ENCODE measurements around the gene KLF1.
A peak's percentile ranks its signal among the peaks of the same experiment; 100 is the strongest.
"Not testable (repeated sequence)": the region's sequence is repeated elsewhere in the genome, so short reads cannot be mapped to it uniquely, and the experiment has no call there.

KLF1 gene

DNA sequence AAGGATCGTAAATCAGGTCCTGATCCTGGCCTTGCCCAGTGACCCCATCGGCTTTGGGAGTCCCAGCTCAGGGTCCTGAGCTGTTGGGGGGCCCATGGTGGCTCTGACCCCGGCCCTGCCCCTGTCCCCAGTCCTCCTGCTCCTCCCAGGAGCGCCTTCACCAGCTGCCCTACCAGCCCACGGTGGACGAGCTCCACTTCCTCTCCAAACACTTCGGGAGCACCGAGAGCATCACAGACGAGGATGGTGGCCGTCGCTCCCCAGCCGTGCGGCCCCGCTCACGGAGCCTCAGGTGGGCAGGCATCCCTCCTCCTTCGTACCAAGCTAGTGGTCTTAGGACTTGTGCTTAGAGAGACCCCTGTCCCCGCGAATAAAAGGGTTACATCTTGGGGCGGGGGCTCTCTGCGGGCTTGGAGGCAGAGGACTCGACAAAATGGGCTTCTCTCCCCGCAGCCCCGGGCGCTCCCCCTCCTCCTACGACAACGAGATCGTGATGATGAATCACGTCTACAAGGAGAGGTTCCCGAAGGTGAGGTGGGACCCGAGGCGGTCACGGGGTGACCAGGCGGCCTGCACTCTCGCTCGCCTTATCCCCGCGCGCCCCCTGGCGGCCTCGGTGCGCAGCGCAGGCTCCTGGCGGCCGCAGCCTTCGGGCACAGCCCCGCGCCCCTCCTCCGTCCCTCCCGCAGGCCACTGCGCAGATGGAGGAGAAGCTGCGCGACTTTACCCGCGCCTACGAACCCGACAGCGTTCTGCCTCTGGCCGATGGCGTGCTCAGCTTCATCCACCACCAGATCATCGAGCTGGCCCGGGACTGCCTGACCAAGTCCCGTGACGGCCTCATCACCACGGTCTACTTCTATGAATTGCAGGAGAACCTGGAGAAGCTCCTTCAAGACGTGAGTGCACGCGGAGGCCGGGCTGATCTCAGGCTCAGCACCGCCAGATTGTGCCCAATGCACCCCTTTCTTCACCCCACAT lies 39.6 kb downstream of the KLF1 start:
- H3K27ac ChIP-seq (ENCODE audit: low read depth, low read length), result no peak overlapping the region
- H3K4me1 ChIP-seq (ENCODE audit: control insufficient read depth, low read length), result peaks cover 8% of the 10 kb centered on the region
- H3K9me3 ChIP-seq (ENCODE audit: control insufficient read depth, insufficient read depth, low read length), result no peaks in the 10 kb centered on the region
- H3K36me3 ChIP-seq (ENCODE audit: control insufficient read depth, low read length), result no peaks in the 10 kb centered on the region
- H3K4me2 ChIP-seq (ENCODE audit: low read length), result peak overlapping the region; percentile 52
- peaks cover 4% of the 10 kb centered on the region for H3K27me3 ChIP-seq (ENCODE audit: control insufficient read depth, low read length)
- H3F3A ChIP-seq (ENCODE audit: control insufficient read depth, insufficient read depth), result no peaks in the 10 kb centered on the region
- H4K20me1 ChIP-seq (ENCODE audit: control insufficient read depth, insufficient read depth, low read depth, low read length), result 0 out of 2 replicates have a peak, but pooled peaks cover 3% of the 10 kb centered on the region
- no peaks in the 10 kb centered on the region for H3K79me2 ChIP-seq (ENCODE audit: control insufficient read depth, low read length)
- peak overlapping the region; percentile 25 for H3K4me3 ChIP-seq (ENCODE audit: low read length)
- H3K9me2 ChIP-seq (replicated peaks; ENCODE audit: control insufficient read depth, low read length), result no peaks in the 10 kb centered on the region
- TF ChIP-seq, protein P1, sequence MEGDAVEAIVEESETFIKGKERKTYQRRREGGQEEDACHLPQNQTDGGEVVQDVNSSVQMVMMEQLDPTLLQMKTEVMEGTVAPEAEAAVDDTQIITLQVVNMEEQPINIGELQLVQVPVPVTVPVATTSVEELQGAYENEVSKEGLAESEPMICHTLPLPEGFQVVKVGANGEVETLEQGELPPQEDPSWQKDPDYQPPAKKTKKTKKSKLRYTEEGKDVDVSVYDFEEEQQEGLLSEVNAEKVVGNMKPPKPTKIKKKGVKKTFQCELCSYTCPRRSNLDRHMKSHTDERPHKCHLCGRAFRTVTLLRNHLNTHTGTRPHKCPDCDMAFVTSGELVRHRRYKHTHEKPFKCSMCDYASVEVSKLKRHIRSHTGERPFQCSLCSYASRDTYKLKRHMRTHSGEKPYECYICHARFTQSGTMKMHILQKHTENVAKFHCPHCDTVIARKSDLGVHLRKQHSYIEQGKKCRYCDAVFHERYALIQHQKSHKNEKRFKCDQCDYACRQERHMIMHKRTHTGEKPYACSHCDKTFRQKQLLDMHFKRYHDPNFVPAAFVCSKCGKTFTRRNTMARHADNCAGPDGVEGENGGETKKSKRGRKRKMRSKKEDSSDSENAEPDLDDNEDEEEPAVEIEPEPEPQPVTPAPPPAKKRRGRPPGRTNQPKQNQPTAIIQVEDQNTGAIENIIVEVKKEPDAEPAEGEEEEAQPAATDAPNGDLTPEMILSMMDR (IDR thresholded peaks at IDR 0.05; ENCODE audit: low read depth, low read length, poor library complexity, severe bottlenecking), result peak; percentile 97
- no peak for TF ChIP-seq EZH2phosphoT487 (IDR thresholded peaks at IDR 0.05; ENCODE audit: borderline replicate concordance, low read length)

DNA sequence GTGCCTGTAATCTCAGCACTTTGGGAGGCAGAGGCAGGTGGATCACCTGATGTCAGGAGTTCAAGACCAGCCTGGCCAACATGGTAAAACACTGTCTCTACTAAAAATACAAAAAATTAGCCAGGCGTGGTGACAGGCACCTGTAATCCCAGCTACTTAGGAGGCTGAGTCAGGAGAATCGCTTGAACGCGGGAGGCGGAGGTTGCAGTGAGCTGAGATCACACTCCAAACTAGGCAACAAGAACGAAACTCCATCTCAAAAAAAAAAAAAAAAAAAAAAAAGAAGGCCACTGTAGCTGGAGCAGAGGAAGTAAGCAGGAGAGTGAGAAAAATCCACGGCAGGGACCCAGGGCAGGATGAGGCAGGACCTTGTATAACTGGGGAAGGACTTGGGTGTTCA lies 40.4 kb downstream of the KLF1 start:
- not testable (repeated sequence) for H4K20me1 ChIP-seq (ENCODE audit: control insufficient read depth, insufficient read depth, low read depth, low read length); H3K4me2 ChIP-seq (ENCODE audit: low read length); H3K4me3 ChIP-seq (ENCODE audit: low read length); H3K79me2 ChIP-seq (ENCODE audit: control insufficient read depth, low read length); H3K27ac ChIP-seq (ENCODE audit: low read depth, low read length); H3K27me3 ChIP-seq (ENCODE audit: control insufficient read depth, low read length); H3K36me3 ChIP-seq (ENCODE audit: control insufficient read depth, low read length); H3K9me2 ChIP-seq (replicated peaks; ENCODE audit: control insufficient read depth, low read length); H3K9me3 ChIP-seq (ENCODE audit: control insufficient read depth, insufficient read depth, low read length); H3F3A ChIP-seq (ENCODE audit: control insufficient read depth, insufficient read depth); H3K4me1 ChIP-seq (ENCODE audit: control insufficient read depth, low read length)

DNA sequence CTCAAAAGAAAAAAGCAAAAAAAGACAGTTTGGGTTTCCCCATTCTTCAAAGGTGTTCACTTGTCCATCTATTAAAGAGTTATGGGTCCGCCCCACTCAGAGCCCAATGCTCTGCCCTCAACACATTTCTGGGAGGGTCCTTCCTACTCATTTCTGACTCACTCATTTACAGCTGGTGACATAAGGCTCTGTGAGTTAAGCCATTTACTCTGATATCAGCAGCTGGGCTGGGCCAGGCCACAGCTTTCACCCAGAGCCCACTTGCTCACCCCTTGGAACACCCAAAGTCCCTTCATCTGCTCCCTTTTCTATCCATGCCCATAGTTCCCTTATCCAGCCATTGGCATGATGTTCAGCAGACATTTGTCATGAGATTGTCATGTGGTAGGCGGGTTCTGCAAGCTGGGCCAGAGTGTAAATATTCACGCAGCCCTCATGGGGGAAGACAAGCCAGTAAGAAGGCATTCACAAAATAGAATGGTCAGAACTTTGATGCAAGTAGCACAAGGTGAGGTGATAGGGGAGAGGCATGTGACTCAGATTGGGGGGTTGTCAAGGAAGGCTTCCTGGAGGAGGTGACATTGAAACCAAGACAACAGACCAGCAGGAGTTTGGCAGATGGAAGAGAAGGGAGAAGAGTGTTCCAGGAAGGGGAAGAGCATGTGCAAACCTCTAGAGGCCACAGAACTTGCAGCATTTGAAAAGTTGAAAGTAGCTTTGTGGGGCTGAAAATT lies 42.8 kb downstream of the KLF1 start:
- H3K27ac ChIP-seq (ENCODE audit: low read depth, low read length), result no peak overlapping the region
- TF ChIP-seq, protein P1 (IDR thresholded peaks at IDR 0.05; ENCODE audit: low read depth, low read length, poor library complexity, severe bottlenecking), result no peak
- no peak for TF ChIP-seq EZH2phosphoT487 (IDR thresholded peaks at IDR 0.05; ENCODE audit: borderline replicate concordance, low read length)
- no peaks in the 10 kb centered on the region for H3K79me2 ChIP-seq (ENCODE audit: control insufficient read depth, low read length)
- H3F3A ChIP-seq (ENCODE audit: control insufficient read depth, insufficient read depth), result peaks cover 11% of the 10 kb centered on the region
- H3K4me1 ChIP-seq (ENCODE audit: control insufficient read depth, low read length), result peaks cover 26% of the 10 kb centered on the region
- peaks cover 8% of the 10 kb centered on the region for H3K27me3 ChIP-seq (ENCODE audit: control insufficient read depth, low read length)
- no peaks in the 10 kb centered on the region for H3K9me3 ChIP-seq (ENCODE audit: control insufficient read depth, insufficient read depth, low read length)
- no peaks in the 10 kb centered on the region for H3K9me2 ChIP-seq (replicated peaks; ENCODE audit: control insufficient read depth, low read length)
- no peak overlapping the region for H3K4me3 ChIP-seq (ENCODE audit: low read length)
- peaks cover 13% of the 10 kb centered on the region; the same call in 1 of the 2 replicates for H4K20me1 ChIP-seq (ENCODE audit: control insufficient read depth, insufficient read depth, low read depth, low read length)
- no peak overlapping the region for H3K4me2 ChIP-seq (ENCODE audit: low read length)
- H3K36me3 ChIP-seq (ENCODE audit: control insufficient read depth, low read length), result no peaks in the 10 kb centered on the region
